GM23338 (cell line): ENCODE measurements around the gene USP17L25.
"Not testable (repeated sequence)": the region's sequence is repeated elsewhere in the genome, so short reads cannot be mapped to it uniquely, and the experiment has no call there.

ENCODE experiments used
- EZH2 ChIP-seq: fragments of 200-600 bp; sonication (generic); IDR thresholded peaks from one replicate; pipeline ENCODE4 v1.8.0; 2017; ENCODE audit warnings: antibody characterized with exemption, mild to moderate bottlenecking, low read depth; ENCODE audit not compliant: unreplicated experiment
- EZH2phosphoT487 ChIP-seq: fragments of 200-600 bp; sonication (generic); IDR thresholded peaks from one replicate; pipeline ENCODE4 v1.8.1; 2018; ENCODE audit warnings: antibody characterized with exemption; ENCODE audit not compliant: unreplicated experiment
- JUNB ChIP-seq: IDR thresholded peaks from one replicate; pipeline ENCODE4 v1.6.1; 2016; ENCODE audit warnings: antibody characterized with exemption; ENCODE audit not compliant: unreplicated experiment
- POLR2AphosphoS5 ChIP-seq: IDR thresholded peaks from 2 replicates; pipeline ENCODE4 v1.6.1; 2016; ENCODE audit warnings: antibody characterized with exemption, low read depth
- ZNF114 ChIP-seq: fragments of 250-450 bp; sonication (Bioruptor Pico); IDR thresholded peaks from 2 replicates; pipeline ENCODE4 v1.5.0; 2020; ENCODE audit warnings: mild to moderate bottlenecking, moderate library complexity
- TF ChIP-seq, protein P1 (sequence below), 2 experiments: fragments of 200-600 bp in 1 of 2; sonication (generic) in 1 of 2; conservative IDR thresholded peaks; 2 replicates each; pipeline versions ENCODE4 v1.5.1 to v1.6.1; 2016 to 2017; ENCODE audit warnings: antibody characterized with exemption in 2 of 2, low read depth in 2 of 2, mild to moderate bottlenecking in 2 of 2, moderate library complexity in 1 of 2
- TF ChIP-seq, protein P2 (sequence below): IDR thresholded peaks from 2 replicates; pipeline ENCODE4 v1.6.1; 2016; ENCODE audit warnings: antibody characterized with exemption

- TF ChIP-seq EZH2phosphoT487; ZNF114 (CRISPR knock-in tag); JUNB; POLR2AphosphoS5; EZH2: not testable (repeated sequence)
- TF ChIP-seq, protein P1, sequence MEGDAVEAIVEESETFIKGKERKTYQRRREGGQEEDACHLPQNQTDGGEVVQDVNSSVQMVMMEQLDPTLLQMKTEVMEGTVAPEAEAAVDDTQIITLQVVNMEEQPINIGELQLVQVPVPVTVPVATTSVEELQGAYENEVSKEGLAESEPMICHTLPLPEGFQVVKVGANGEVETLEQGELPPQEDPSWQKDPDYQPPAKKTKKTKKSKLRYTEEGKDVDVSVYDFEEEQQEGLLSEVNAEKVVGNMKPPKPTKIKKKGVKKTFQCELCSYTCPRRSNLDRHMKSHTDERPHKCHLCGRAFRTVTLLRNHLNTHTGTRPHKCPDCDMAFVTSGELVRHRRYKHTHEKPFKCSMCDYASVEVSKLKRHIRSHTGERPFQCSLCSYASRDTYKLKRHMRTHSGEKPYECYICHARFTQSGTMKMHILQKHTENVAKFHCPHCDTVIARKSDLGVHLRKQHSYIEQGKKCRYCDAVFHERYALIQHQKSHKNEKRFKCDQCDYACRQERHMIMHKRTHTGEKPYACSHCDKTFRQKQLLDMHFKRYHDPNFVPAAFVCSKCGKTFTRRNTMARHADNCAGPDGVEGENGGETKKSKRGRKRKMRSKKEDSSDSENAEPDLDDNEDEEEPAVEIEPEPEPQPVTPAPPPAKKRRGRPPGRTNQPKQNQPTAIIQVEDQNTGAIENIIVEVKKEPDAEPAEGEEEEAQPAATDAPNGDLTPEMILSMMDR (conservative IDR thresholded peaks at IDR 0.05; ENCODE audit: low read depth in 2 of 2): not testable (repeated sequence)
- TF ChIP-seq, protein P2, sequence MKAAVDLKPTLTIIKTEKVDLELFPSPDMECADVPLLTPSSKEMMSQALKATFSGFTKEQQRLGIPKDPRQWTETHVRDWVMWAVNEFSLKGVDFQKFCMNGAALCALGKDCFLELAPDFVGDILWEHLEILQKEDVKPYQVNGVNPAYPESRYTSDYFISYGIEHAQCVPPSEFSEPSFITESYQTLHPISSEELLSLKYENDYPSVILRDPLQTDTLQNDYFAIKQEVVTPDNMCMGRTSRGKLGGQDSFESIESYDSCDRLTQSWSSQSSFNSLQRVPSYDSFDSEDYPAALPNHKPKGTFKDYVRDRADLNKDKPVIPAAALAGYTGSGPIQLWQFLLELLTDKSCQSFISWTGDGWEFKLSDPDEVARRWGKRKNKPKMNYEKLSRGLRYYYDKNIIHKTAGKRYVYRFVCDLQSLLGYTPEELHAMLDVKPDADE: not testable (repeated sequence)
Observed at GRCh38 chr4:9350866-9351265, 21.2 kb downstream of the USP17L25 start.
